ENCODE data around the gene STEAP3.

Gene STEAP3

DNA sequence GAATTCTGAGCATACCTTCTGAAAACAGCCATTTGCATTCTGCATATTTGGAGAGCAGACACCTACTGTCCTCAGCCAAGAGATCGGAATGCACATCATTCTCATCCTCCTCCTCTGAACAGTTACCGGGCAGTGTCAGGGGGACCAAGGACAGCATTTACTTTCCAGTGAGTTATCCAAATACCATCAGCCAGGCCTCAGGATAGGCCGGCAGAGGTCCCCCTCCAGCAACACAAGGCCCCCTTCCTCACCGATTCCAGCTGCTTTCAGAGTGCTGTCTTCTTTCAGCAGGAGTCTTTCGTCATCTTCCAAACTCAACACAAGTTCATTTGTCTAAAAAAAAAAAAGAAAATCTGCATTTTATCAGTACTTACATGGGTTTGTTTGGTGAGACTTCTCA, 87.7 kb downstream of the STEAP3 start:
- DNase-seq: no peak
- intact Hi-C loops (cut with DNase I): loop anchor here (5.0 kb wide), 1 partner anchor 299 kb away; no protein-coding TSS in a partner anchor

DNA sequence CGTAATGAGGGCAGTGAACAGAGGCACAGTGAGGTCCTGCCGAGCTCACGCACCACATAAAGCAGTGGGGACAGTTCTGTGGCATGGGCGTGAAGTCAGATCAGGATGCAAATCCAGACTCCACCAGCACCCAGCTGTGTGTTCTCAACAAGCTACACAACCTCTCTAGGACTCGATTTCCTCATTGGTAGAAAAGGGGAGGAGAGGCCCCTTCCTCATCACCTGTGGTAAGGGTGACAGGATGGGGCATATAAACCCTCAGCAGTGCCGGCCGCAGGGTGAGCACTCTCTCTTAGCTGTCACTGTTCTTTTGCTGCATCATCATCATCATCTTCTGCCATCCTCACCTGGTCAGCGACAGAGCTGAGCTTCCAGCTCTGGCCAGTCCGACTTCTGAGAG, 88.2 kb downstream of the STEAP3 start:
- no peak for DNase-seq
- intact Hi-C loops (cut with DNase I): loop anchor here (5.0 kb wide), 1 partner anchor 300 kb away; no protein-coding TSS in a partner anchor
